Activated gamma-delta T cell treated with Interleukin-2 at 50 U/mL for 16 hours (primary cell): ENCODE data around the gene MPPED1.

Experiments used
- DNase-seq: peaks from one replicate; pipeline ENCODE4 v3.0.0-alpha.2; 2020

The MPPED1 gene

GRCh38 chr22:43504068-43504467, 92.3 kb downstream of the MPPED1 start:
- DNase-seq = no peak

GRCh38 chr22:43504666-43505261, 93.0 kb downstream of the MPPED1 start:
- DNase-seq = no peak

- no peak for DNase-seq
Measured at GRCh38 chr22:43505423-43505822, 93.6 kb downstream of the MPPED1 start.

GRCh38 chr22:43505896-43506295, 94.1 kb downstream of the MPPED1 start:
- DNase-seq = no peak

GRCh38 chr22:43506487-43506886, 94.7 kb downstream of the MPPED1 start:
- DNase-seq = no peak

- DNase-seq = no peak
Measured at GRCh38 chr22:43507235-43507634, 95.4 kb downstream of the MPPED1 start.

GRCh38 chr22:43508489-43508888, 96.7 kb downstream of the MPPED1 start:
- no peak for DNase-seq

- DNase-seq = no peak
Measured at GRCh38 chr22:43509337-43509736, 97.5 kb downstream of the MPPED1 start.

GRCh38 chr22:43510281-43511070, 98.7 kb downstream of the MPPED1 start:
- no peak for DNase-seq

GRCh38 chr22:43511276-43511910, 99.6 kb downstream of the MPPED1 start:
- DNase-seq = no peak

- DNase-seq = no peak
Measured at GRCh38 chr22:43512279-43512678, 100.5 kb downstream of the MPPED1 start.

- DNase-seq = no peak
Measured at GRCh38 chr22:43514476-43515157, 102.8 kb downstream of the MPPED1 start.

GRCh38 chr22:43515411-43515810, 103.6 kb downstream of the MPPED1 start:
- DNase-seq = no peak

- no peak for DNase-seq
Measured at GRCh38 chr22:43515902-43516301, 104.1 kb downstream of the MPPED1 start.

- no peak for DNase-seq
Measured at GRCh38 chr22:43516386-43516785, 104.6 kb downstream of the MPPED1 start.

- DNase-seq = no peak
Measured at GRCh38 chr22:43516996-43517635, 105.3 kb downstream of the MPPED1 start.

GRCh38 chr22:43520632-43521039, 108.8 kb downstream of the MPPED1 start:
- no peak for DNase-seq

GRCh38 chr22:43521716-43522115, 109.9 kb downstream of the MPPED1 start:
- no peak for DNase-seq

- no peak for DNase-seq
Measured at GRCh38 chr22:43526117-43526655, 114.4 kb downstream of the MPPED1 start.

GRCh38 chr22:43526946-43527345, 115.1 kb downstream of the MPPED1 start:
- no peak for DNase-seq

GRCh38 chr22:43528601-43529360, 117.0 kb downstream of the MPPED1 start:
- DNase-seq = no peak

- no peak for DNase-seq
Measured at GRCh38 chr22:43529461-43529860, 117.6 kb downstream of the MPPED1 start.
